ENCODE data around the gene PCNX2. TPM values are rescaled to one million over a fixed set of nuclear protein-coding genes. Genes with fewer than 3 reads are reported as not detected.

The PCNX2 gene
- total and polyA plus RNA-seq, 2 of the 8 experiments (the other 6 are each of a cell fraction or from before 2014, with no cell fraction given): 46.1 to 57.6 TPM

DNA sequence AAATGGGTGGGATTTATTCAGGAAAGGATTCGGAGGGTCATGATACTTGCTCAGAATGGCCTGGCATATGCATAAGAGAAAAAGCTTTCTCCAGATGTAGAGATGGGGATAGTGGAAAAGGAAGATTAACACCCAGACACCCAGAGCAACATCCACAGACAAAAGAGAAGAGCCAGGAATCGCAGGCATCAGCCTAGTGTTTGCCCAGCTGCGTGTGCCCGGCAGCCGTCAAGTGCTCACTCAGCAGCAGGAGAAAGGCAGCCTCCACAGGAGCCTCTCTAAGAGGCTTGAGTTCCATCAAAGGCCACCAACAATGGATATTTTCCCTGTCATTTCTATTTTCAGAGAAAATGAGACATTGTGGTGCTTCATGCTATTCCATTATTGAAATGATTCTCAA lies 290.4 kb downstream of the PCNX2 start:
- H4K20me1 ChIP-seq (replicated peaks in 1 of 2; ENCODE audit: control insufficient read depth in 1 of 2, insufficient read depth in 2 of 2, low read length in 2 of 2): no peaks in the 10 kb centered on the region
- peaks cover 0 to 2% of the 10 kb centered on the region in 2 experiments; a peak in 1 of 4 replicates for H3K9me3 ChIP-seq (ENCODE audit: insufficient read depth in 2 of 2, low read depth in 1 of 2, low read length in 1 of 2)
- DNase-seq (ENCODE audit: low read depth in 1 of 2, low spot score in 2 of 2) (no peak), FAIRE-seq (no peak)
- ChIA-PET POLR2A (ENCODE audit: partially characterized antibody) (no interaction called here), CTCF (ENCODE audit: partially characterized antibody) (interaction anchor here (1.5 to 2.4 kb wide), 3 partner anchors 20 to 370 kb away, joined by 3 to 15 read pairs (median 4); no protein-coding TSS in a partner anchor)
- H4K91ac ChIP-seq (replicated peaks; ENCODE audit: insufficient read length, low read length): no peak overlapping the region
- H2AK5ac ChIP-seq (ENCODE audit: low read depth, low read length): no peak overlapping the region
- no peak overlapping the region for H2BK20ac ChIP-seq (ENCODE audit: low read length)
- H3K27me3 ChIP-seq (replicated peaks in 1 of 4; ENCODE audit: control insufficient read depth in 3 of 4, extremely low read depth in 1 of 4, insufficient read depth in 3 of 4, low read length in 3 of 4): no peaks in the 10 kb centered on the region
- no peaks in the 10 kb centered on the region for H3K23me2 ChIP-seq (ENCODE audit: low read depth, low read length)
- H4K8ac ChIP-seq (ENCODE audit: extremely low read depth, insufficient read depth, low read length): no peak overlapping the region
- H3K79me2 ChIP-seq (ENCODE audit: control insufficient read depth in 1 of 2, insufficient read depth in 2 of 2, low read length in 2 of 2): no peaks in the 10 kb centered on the region
- no peaks in the 10 kb centered on the region for H3K4me1 ChIP-seq (replicated peaks in 1 of 4; ENCODE audit: control insufficient read depth in 3 of 4, insufficient read depth in 4 of 4, low read length in 3 of 4)
- no peak overlapping the region for H3K4me3 ChIP-seq (ENCODE audit: extremely low read depth in 1 of 4, insufficient read depth in 2 of 4, low read depth in 3 of 4, low read length in 4 of 4)
- H4K5ac ChIP-seq (ENCODE audit: insufficient read length, low read depth, low read length): no peak overlapping the region
- no peak overlapping the region for H3K9ac ChIP-seq (replicated peaks in 1 of 4; ENCODE audit: extremely low read depth in 1 of 4, low read depth in 3 of 4, low read length in 3 of 4)
- no peak overlapping the region for H3K27ac ChIP-seq (ENCODE audit: low read depth, low read length)
- H2BK120ac ChIP-seq (replicated peaks; ENCODE audit: low read depth, low read length): no peak overlapping the region
- no peak overlapping the region for H3K14ac ChIP-seq (ENCODE audit: insufficient read length)
- peaks cover 0 to 7% (median 5%) of the 10 kb centered on the region in 4 experiments; a peak in 6 of 8 replicates for H3K36me3 ChIP-seq (ENCODE audit: control insufficient read depth in 2 of 4, insufficient read depth in 4 of 4, low read length in 3 of 4)
- H2BK12ac ChIP-seq (ENCODE audit: low read depth, low read length): no peak overlapping the region
- H2BK15ac ChIP-seq (ENCODE audit: low read length): no peak overlapping the region
- no peak overlapping the region for H2BK5ac ChIP-seq (ENCODE audit: low read depth, low read length)
- H3K4ac ChIP-seq (replicated peaks; ENCODE audit: insufficient read length, low read depth, low read length): no peak overlapping the region
- WGBS, 2 experiments (ENCODE audit: extremely low coverage in 1 of 2, insufficient coverage in 1 of 2, insufficient read length in 1 of 2, insufficient replicate concordance in 2 of 2, low coverage in 1 of 2, low lambda C conversion rate in 2 of 2, missing lambda C conversion rate in 1 of 2): 89% methylated on average over 5 of the region's 5 CpGs; no CpG with 5 or more reads in 1 of the 2 experiments
- no peak overlapping the region for H3K18ac ChIP-seq (ENCODE audit: extremely low read depth, low read length)
- no peak overlapping the region for H3K56ac ChIP-seq (replicated peaks; ENCODE audit: insufficient read length, low read depth, low read length)
- no peak overlapping the region for H2AFZ ChIP-seq (ENCODE audit: low read length)
- H3K4me2 ChIP-seq (ENCODE audit: insufficient read depth in 1 of 2, low read depth in 2 of 2, low read length in 2 of 2): no peak overlapping the region
- no peaks in the 10 kb centered on the region for H3K79me1 ChIP-seq (ENCODE audit: low read depth, low read length)
- no peak overlapping the region for H3K23ac ChIP-seq (ENCODE audit: insufficient read length)
- TF ChIP-seq EP300 (IDR thresholded peaks at IDR 0.05; ENCODE audit: borderline replicate concordance in 1 of 2, low read depth in 2 of 2, low read length in 2 of 2) (no peak), ASH2L (IDR thresholded peaks at IDR 0.05; ENCODE audit: low read length) (no peak), SAP30 (IDR thresholded peaks at IDR 0.05; ENCODE audit: insufficient read depth, insufficient replicate concordance, low read length) (no peak), CBX8 (IDR thresholded peaks at IDR 0.05; ENCODE audit: borderline replicate concordance, low read depth, low read length) (no peak), GTF2F1 (IDR thresholded peaks at IDR 0.05; ENCODE audit: borderline replicate concordance, low read depth, low read length) (no peak), POLR2AphosphoS5 (IDR thresholded peaks at IDR 0.05; ENCODE audit: low read depth, low read length) (no peak), RAD21 (IDR thresholded peaks at IDR 0.05 in 1 of 2, conservative IDR thresholded peaks at IDR 0.05 in 1 of 2; ENCODE audit: low read depth in 2 of 2, low read length in 2 of 2) (no peak), EZH2 (IDR thresholded peaks at IDR 0.05; ENCODE audit: low read depth, low read length, severe bottlenecking) (no peak), TAF7 (optimal IDR thresholded peaks at IDR 0.05; ENCODE audit: borderline replicate concordance, low read depth, low read length) (no peak), SRF (IDR thresholded peaks at IDR 0.05; ENCODE audit: low read depth, low read length) (no peak), TEAD4 (IDR thresholded peaks at IDR 0.05; ENCODE audit: low read depth, low read length) (no peak), POU5F1 (IDR thresholded peaks at IDR 0.05; ENCODE audit: low read depth, low read length) (no peak)
- TF ChIP-seq, protein P1, sequence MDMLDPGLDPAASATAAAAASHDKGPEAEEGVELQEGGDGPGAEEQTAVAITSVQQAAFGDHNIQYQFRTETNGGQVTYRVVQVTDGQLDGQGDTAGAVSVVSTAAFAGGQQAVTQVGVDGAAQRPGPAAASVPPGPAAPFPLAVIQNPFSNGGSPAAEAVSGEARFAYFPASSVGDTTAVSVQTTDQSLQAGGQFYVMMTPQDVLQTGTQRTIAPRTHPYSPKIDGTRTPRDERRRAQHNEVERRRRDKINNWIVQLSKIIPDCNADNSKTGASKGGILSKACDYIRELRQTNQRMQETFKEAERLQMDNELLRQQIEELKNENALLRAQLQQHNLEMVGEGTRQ (IDR thresholded peaks at IDR 0.05; ENCODE audit: low read length): no peak
